GM13977 (cell line): ENCODE measurements around the gene DDX1.

Experiments
- DNase-seq: peaks from one replicate; pipeline ENCODE4 v3.0.0; 2012; ENCODE audit warnings: low spot score
- CTCF ChIP-seq: IDR thresholded peaks from 2 replicates; pipeline ENCODE4 v1.5.1; 2012; ENCODE audit warnings: mild to moderate bottlenecking, control low read depth; ENCODE audit not compliant: insufficient read depth; ENCODE audit errors: extremely low read depth, missing control alignments
- in situ Hi-C: fragments of 300-500 bp; cut with MboI; formaldehyde crosslinking; loops from one replicate; pipeline ENCODE4 v1.12.0; 2022; ENCODE audit warnings: low sequenced_read_pairs, low pct_unique_long_range_greater_than_20kb, mixed read lengths, inconsistent platforms; ENCODE audit not compliant: unreplicated experiment

The DDX1 gene

DNA sequence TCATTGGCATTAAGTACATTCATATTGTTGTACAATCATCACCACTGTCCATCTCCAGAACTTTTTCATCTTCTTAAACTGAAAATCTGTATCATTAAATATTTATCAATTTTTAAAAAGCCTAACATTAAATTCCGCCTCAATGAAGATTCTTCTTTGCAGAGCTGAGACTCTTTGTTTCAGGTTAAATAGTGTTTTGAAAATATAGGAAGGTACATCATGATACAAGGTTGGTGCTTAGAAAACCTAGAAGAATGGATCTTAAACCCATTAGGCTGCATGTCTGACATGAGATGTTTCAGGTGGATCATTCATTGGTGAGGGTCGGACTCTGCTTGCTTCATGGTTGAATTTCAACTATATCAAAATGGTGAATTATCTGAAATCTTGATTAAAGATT is 30.5 kb downstream of the DDX1 start:
- in situ Hi-C loops = no loop called here
- no peak for DNase-seq
- TF ChIP-seq CTCF = no peak

GRCh38 chr2:15622614-15623480 is 31.2 kb downstream of the DDX1 start:
- TF ChIP-seq CTCF = no peak
- in situ Hi-C loops = no loop called here
- DNase-seq = no peak

GRCh38 chr2:15623481-15623796 is 31.8 kb downstream of the DDX1 start:
- in situ Hi-C loops = no loop called here
- TF ChIP-seq CTCF = no peak
- DNase-seq = no peak

- in situ Hi-C loops = no loop called here
- TF ChIP-seq CTCF = no peak
- no peak for DNase-seq
These were observed 32.4 kb downstream of the DDX1 start for GRCh38 chr2:15623898-15624541.

DNA sequence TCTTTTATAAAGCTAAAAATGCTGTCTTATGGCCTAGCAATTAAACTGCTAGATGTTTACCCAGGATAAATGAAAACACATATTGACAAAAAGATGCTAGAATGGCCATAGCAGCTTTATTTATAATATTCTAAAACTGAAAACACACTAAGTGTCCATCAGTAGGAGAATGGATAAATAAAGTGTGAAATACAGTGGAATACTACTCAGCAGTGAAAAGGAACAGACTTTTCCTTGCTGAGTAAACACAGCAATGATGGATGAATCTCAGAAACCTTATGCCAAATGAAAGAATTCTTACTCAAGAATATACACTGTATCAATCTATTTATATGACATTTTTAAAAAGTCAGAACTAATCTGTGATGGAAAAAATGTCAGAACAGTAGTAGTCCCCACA is 33.2 kb downstream of the DDX1 start:
- no peak for DNase-seq
- in situ Hi-C loops = loop anchor here (25.0 kb wide), 1 partner anchor 312 kb away; the partner anchor contains the start of gene MYCN
- no peak for TF ChIP-seq CTCF

- TF ChIP-seq CTCF = no peak
- no peak for DNase-seq
- in situ Hi-C loops = loop anchor here (25.0 kb wide), 1 partner anchor 312 kb away; the partner anchor contains the start of gene MYCN
These were observed 33.8 kb downstream of the DDX1 start for GRCh38 chr2:15625344-15626036.
